Thoracic aorta (tissue), 2 donors: ENCODE results near the gene INPP4A. TPM values are rescaled to one million over a fixed set of nuclear protein-coding genes. Genes with fewer than 3 reads are reported as not detected.

Experiments
- ATAC-seq: fragments of 150-250 bp; one replicate; pipeline ENCODE4 v1.8.0; 2017; ENCODE audit warnings: low read depth; ENCODE audit not compliant: insufficient number of reproducible peaks, low FRiP score
- DNase-seq: peaks from one replicate; pipeline ENCODE4 v3.0.0-alpha.2; 2020; ENCODE audit warnings: low spot score
- H3K27ac ChIP-seq, 2 donors: fragments of 200-600 bp; sonication (generic); 1 replicate in 1 of 2; 2 replicates in 1 of 2; pipeline ENCODE4 v1.5.1; 2016; ENCODE audit warnings: mild to moderate bottlenecking in 2 of 2, moderate library complexity in 2 of 2
- H3K27me3 ChIP-seq: fragments of 200-600 bp; sonication (generic); replicated peaks from 2 replicates; pipeline ENCODE4 v1.6.0; 2016; ENCODE audit warnings: mild to moderate bottlenecking; ENCODE audit not compliant: insufficient read depth
- H3K36me3 ChIP-seq: fragments of 200-600 bp; sonication (generic); one replicate; pipeline ENCODE4 v1.5.1; 2016
- H3K4me1 ChIP-seq, 2 donors: fragments of 200-600 bp; sonication (generic); 1 replicate in 1 of 2; 2 replicates in 1 of 2; pipeline versions ENCODE4 v1.5.1 to v1.6.0; 2016; ENCODE audit warnings: low read depth in 2 of 2, mild to moderate bottlenecking in 1 of 2; ENCODE audit not compliant: control insufficient read depth in 1 of 2
- H3K4me3 ChIP-seq: fragments of 200-600 bp; sonication (generic); 2 replicates; pipeline ENCODE4 v1.5.1; 2016; ENCODE audit warnings: mild to moderate bottlenecking
- H3K9me3 ChIP-seq: fragments of 200-600 bp; sonication (generic); 2 replicates; pipeline ENCODE4 v1.5.1; 2016
- total RNA-seq, 2 donors: library from RNA; depleted of rRNA; stranded (reverse); fragments of >200 nt; gene quantifications; one replicate each; pipeline versions ENCODE4 v1.1.0 to v1.2.3, GENCODE V29; 2016
- TF ChIP-seq, protein P1 (sequence below): fragments of 200-600 bp; sonication (generic); IDR thresholded peaks from one replicate; pipeline ENCODE4 v1.5.1; 2019; ENCODE audit warnings: antibody characterized with exemption

INPP4A gene
- total RNA-seq, 2 donors from 2014 or later: 29.4 to 40.6 TPM

DNA sequence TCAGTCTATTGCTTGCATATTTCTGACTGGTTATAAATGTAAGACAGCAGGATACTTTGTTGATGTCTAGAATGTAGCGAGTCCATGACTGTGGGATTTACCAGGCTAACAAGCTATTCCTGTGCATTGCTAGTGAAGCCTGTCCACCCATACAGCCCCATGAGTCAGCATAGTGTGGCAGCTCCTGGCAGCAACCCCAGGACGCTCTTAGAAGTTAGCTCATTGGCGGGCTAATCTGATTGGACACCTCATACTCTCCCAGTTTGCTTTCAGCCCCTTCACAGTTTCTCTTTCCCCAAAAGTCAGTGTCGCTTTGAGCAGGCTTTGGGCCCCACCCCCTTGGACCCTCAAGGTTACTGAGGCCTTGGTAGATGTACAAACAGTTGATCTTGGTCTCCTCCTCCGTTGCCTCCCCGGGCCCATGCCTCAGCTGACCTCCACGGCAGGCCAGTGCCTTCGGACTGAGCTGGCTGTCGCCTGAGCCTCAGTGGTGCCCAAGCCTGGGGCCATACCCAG, 115.7 kb downstream of the INPP4A start:
- Histone ChIP-seq H3K36me3 (peaks cover 7% of the 10 kb centered on the region), H3K27ac (peak overlapping the region; percentile 55 to 84), H3K4me3 (no peak overlapping the region), H3K9me3 (no peaks in the 10 kb centered on the region), H3K27me3 (no peaks in the 10 kb centered on the region), H3K4me1 (peaks cover 9 to 33% of the 10 kb centered on the region in 2 donors)
- ATAC-seq (no peak), DNase-seq (no peak)
- TF ChIP-seq, protein P1, sequence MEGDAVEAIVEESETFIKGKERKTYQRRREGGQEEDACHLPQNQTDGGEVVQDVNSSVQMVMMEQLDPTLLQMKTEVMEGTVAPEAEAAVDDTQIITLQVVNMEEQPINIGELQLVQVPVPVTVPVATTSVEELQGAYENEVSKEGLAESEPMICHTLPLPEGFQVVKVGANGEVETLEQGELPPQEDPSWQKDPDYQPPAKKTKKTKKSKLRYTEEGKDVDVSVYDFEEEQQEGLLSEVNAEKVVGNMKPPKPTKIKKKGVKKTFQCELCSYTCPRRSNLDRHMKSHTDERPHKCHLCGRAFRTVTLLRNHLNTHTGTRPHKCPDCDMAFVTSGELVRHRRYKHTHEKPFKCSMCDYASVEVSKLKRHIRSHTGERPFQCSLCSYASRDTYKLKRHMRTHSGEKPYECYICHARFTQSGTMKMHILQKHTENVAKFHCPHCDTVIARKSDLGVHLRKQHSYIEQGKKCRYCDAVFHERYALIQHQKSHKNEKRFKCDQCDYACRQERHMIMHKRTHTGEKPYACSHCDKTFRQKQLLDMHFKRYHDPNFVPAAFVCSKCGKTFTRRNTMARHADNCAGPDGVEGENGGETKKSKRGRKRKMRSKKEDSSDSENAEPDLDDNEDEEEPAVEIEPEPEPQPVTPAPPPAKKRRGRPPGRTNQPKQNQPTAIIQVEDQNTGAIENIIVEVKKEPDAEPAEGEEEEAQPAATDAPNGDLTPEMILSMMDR: no peak

DNA sequence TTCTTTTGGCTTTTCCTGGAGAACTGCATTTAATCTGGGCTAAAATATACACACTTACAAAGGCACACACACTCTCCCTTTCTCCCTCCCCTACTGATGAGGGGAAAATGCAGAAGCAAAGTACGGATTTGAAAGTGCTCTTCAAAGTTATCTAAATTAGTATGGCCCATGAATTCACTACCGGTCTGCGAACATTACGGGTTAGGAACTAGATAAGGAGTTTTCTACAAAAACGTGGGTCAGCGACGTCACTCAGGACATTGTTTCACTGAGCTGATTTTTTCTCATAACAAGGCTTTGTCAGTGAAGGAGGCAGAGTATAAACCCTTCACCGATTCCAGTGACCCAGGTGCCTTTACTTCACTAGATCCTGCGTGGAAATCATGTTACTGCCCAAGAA, 116.4 kb downstream of the INPP4A start:
- no peak for ATAC-seq

DNA sequence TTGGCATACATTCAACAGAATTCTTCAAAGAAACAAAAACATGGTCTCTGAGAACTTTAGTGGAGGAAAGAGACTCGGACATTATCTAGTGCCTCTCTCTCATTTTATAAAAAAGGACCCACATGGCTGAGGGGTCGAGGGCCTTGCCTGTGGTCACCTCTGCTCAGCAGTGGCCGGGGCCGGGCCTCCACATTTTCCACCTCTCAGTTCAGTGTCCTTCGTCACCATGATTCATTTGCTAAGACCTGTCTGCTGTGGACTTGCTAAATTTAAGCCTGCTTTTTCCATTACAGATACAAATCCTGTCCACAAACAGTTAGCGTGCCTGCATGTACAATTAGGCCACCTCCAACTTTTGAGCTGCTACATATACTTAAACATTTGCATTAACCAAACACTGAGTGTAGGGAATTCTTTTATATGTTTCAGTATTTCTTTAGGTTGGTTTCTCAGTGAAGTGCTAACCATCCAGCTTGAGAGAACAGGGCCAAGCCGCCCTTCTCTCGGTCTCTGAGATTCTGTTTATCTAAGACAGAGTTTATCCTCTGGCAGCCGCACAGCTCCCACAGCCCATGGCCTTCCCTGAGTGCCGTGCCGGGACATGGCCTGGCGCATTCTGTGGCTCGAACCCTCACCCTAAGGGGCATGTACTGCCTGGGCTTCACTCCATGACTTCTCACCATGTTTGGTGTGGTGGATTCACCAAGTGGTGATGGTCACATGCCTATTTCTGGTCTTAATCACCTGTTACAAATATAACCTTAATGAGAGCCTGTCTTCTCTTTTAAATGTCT, 117.4 kb downstream of the INPP4A start:
- TF ChIP-seq, protein P1: no peak
- Histone ChIP-seq H3K27ac (peak overlapping the region; percentile 72 to 84), H3K4me1 (peaks cover 9 to 33% of the 10 kb centered on the region in 2 donors), H3K27me3 (no peaks in the 10 kb centered on the region), H3K4me3 (no peak overlapping the region), H3K9me3 (no peaks in the 10 kb centered on the region), H3K36me3 (peaks cover 6% of the 10 kb centered on the region)
- DNase-seq (no peak), ATAC-seq (no peak)

More for the DNA sequence above, 116.4 kb downstream of the INPP4A start:
- no peak for DNase-seq
- peak overlapping the region; percentile 72 to 84 for H3K27ac ChIP-seq
- peaks cover 9 to 33% of the 10 kb centered on the region in 2 donors for H3K4me1 ChIP-seq
- TF ChIP-seq, protein P1: no peak
- peaks cover 6% of the 10 kb centered on the region for H3K36me3 ChIP-seq
- no peaks in the 10 kb centered on the region for H3K27me3 ChIP-seq
- no peak overlapping the region for H3K4me3 ChIP-seq
- no peaks in the 10 kb centered on the region for H3K9me3 ChIP-seq

DNA sequence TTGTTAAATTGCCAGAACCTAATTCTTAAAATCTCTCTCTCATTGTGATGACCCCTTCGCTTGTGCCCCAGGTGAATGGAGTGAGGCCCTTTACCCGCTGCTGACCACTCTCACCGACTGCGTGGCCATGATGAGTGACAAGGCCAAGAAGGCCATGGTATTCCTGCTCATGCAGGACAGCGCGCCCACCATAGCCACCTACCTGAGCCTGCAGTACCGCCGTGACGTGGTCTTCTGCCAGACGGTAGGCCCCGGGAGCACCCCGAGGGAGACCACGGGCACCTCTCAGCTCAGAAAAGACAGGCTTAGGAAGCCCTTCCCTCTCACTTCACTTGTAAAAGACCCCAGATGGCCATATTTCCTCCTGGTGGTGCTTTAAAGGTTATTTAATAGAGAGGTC, 118.7 kb downstream of the INPP4A start:
- no peaks in the 10 kb centered on the region for H3K9me3 ChIP-seq
- no peak overlapping the region for H3K4me3 ChIP-seq
- peaks cover 9 to 33% of the 10 kb centered on the region in 2 donors for H3K4me1 ChIP-seq
- TF ChIP-seq, protein P1: no peak
- no peak for DNase-seq
- ATAC-seq: no peak
- no peaks in the 10 kb centered on the region for H3K27me3 ChIP-seq
- H3K27ac ChIP-seq: no peak overlapping the region
- H3K36me3 ChIP-seq: peaks cover 6% of the 10 kb centered on the region

DNA sequence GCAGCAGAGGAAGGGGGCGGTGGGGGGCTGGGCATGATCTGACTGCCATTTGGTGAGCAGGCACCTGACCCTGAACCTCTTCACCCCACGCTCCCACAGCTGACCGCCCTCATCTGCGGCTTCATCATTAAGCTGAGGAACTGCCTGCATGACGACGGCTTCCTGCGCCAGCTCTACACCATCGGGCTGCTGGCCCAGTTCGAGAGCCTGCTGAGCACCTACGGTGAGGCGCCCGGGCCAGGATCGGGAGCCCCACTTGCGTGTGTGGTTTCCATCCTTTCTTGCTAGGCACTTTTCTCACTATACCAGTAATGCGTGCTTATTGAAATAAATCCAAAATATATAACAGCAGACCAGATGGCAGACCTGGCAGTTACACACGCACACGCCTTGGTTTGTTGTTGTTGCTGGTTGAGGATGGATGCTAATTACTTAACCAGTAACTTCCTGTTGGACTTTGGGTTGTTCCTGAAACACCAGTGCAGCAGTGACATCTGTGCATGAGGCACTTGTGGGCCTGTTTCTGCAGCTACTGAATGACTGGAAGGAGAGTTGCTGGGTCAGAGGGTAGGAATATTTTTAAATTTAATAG, 120.0 kb downstream of the INPP4A start:
- Histone ChIP-seq H3K9me3 (no peaks in the 10 kb centered on the region), H3K27me3 (no peaks in the 10 kb centered on the region), H3K4me1 (peaks cover 9 to 33% of the 10 kb centered on the region in 2 donors), H3K36me3 (peaks cover 13% of the 10 kb centered on the region), H3K4me3 (no peak overlapping the region), H3K27ac (no peak overlapping the region)
- ATAC-seq: no peak
- TF ChIP-seq, protein P1: no peak
- DNase-seq: no peak
